CD4-positive, alpha-beta T cell treated with Interleukin-2 at 100 ng/mL for 4 hours (primary cell): ENCODE measurements around the gene TFE3.

ENCODE experiments used
- DNase-seq: peaks from one replicate; pipeline ENCODE4 v3.0.0-alpha.2; 2020; ENCODE audit warnings: low spot score

Gene TFE3

GRCh38 chrX:49043220-49043986 is at the start of gene TFE3:
TFE3 (minus strand) TSS chrX:49043357; CDS start chrX:49043226, 131 bp downstream.
- DNase-seq = peak; percentile 97

DNA sequence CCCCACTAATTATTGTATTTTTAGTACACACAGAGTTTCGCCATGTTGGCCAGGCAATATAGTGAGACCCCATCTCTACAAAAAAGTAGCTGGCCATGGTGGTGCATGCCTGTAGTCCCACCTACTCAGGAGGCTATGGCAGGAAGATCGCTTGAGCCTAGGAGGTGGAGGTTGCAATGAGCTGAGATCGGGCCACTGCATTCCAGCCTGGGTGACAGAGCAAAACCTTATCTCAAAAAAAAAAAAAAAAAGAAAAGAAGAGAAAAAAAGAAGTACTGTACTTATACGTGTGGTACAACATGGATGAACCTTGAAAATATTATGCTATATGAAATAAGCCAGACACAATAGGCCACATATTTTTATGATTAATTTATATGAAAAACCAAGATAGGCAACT is 46.4 kb upstream of the TFE3 start:
- no peak for DNase-seq

- no peak for DNase-seq
Observed at GRCh38 chrX:49082271-49082871, 39.2 kb upstream of the TFE3 start.

GRCh38 chrX:49079489-49080428 is 36.6 kb upstream of the TFE3 start, which contains the start of gene WDR45:
WDR45 (minus strand) TSS chrX:49079887; CDS start chrX:49078095, 1,792 bp downstream.
- DNase-seq = peak; percentile 79

GRCh38 chrX:49077941-49078340 is 34.8 kb upstream of the TFE3 start:
- DNase-seq = no peak

DNA sequence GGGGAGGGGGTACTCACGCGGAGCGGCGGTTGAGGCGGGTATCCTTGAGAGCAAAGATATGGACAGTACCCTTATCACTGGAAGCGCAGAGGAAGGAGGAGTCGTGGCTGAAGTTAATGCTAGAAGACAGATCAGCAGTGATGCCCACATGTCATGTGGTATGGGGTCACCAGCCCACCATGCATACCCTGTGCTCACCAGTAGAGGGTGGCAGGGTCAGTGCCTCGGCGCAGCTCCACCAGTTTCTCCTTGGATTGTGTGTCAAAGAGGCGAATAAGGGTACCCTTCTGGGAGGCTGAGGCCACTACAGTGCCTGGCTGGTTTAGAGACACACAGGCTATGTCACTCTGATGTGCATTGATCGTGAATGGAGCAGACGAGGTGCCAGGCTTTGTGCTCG is 32.2 kb upstream of the TFE3 start:
- DNase-seq = no peak

DNA sequence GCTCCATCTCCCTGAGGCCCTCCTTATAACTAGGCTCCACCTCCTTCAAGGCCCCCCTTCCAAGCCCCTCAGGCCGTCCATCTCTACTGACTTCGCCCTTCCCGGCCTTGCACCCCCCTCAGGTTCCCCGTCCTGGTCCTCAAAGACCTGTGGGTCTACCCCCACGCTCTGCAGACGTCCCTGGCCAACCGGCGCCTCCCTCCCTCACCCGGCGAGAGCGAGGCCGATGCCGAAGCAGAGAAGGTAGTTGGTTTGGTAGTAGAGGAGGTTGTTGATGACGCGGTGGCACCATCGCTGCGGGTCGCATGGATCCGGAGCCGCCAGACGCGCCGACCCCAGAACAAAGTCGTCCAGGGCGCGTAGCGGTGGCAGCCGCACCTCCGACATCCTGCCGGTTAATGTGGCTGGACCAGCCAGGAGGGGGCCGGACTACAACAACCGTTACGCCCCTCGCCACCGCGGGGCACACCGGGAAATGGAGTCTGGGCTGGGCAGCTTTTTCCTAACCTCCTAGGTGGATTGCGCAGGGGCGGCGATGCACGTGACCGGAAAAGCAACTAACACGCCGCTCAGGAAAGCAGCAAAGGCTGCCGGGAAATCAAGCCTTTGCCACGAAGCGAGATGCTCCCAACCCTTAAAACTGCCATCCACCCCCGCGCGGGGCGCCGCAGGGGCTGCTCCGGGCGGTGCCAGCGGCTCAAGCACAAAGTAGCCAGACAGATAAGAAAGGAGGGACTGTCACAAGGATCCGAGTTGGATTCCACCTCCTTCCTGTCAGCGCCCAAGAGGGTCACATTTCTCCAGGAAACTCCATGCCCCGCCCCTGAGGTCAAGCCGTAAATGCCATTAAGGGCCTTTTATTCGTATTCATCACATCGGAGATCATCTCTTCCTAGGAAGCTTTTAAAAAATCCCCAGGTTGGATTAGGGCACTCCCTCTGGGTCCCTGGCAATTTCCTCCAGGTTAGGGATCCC is 30.7 kb upstream of the TFE3 start, which contains the start of gene PRAF2:
Gene PRAF2 (minus strand): TSS at position 402 of the 975 bp plus-strand sequence. CDS start 15 bp downstream, at position 387.
- peak; percentile 92 for DNase-seq

DNA sequence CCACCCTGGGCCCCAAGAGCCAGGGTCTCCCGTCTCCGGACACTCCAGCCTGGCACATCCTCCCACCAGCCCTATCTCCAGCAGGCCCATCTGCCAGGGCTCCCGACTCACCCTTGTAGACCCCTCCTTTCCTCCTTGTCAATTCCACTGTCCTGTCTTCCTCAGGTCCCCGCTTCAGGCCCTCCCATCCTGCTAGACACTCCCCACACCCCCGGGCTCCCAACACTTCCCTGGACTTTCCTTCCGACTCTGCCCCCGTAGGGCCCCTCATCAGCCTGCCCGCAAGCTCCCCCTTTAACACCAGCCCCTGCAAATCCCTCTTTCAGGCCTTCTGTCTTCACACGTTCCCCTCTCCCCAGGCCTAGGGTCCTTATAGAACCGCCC is 29.5 kb upstream of the TFE3 start:
- DNase-seq = no peak

GRCh38 chrX:49071877-49072711 is 28.9 kb upstream of the TFE3 start:
- DNase-seq = no peak

DNA sequence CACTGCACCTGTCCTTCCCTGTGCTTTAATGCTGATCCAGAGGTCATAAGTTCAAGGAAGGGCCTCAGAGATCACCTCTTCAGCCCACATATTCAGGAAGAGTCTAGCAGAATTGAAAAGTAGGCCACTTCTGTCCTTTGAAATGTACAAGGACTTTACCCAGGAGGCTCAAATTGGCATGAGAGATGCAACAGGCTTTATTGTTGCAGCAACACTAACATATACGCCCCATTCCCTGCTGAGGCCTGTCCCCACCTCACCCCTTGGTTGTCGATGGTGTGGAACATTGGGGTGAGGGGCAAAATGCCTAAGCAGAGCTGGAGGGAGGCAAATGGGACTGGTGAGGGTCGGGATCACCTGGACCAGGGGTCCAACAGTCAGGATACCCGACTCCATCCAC is 27.8 kb upstream of the TFE3 start:
- no peak for DNase-seq

- no peak for DNase-seq
Observed at GRCh38 chrX:49069038-49069437, 25.9 kb upstream of the TFE3 start.

- no peak for DNase-seq
Observed at GRCh38 chrX:49067285-49068120, 24.3 kb upstream of the TFE3 start.

GRCh38 chrX:49066690-49067089 is 23.5 kb upstream of the TFE3 start:
- no peak for DNase-seq

DNA sequence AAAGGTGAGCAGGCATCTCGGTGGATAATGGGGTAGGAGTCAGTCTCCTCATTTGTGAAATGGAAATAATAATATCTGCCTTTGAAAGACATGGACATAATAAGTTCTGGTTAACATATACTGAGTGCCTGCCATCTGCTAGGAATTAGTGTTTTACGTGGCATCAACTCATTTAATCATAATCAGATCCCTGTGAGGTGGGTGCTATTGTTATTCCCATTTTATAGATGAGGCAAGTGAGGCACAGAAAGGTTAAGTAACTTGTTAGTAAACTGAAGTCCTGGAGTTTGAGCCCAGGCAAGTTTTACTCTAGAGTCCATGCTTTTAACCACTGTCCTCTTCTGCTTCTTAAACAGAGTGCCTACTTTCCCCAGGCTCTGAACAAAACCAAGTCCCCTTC is 23.1 kb upstream of the TFE3 start:
- DNase-seq = no peak

DNA sequence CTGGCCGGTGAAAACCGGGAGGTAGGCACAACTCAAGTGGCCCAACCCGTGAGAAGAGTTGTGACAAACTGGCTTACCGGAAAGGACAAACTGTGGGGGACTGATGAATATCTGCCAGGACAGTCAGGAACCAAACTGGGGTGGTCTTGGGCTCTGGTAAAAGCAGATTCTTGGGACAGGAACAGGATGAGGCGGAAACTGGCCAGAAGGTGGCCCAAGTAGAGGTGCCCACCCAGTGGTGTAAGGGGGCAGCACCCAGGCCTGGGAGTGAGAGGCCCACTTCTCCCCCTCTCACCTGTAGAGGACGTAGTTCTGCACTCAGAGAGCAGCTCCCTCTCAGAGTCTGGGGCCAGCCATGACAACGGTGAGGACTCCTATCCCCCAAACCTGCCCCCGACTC is 21.6 kb upstream of the TFE3 start:
- DNase-seq = no peak

GRCh38 chrX:49064303-49064702 is 21.1 kb upstream of the TFE3 start:
- DNase-seq = no peak

DNA sequence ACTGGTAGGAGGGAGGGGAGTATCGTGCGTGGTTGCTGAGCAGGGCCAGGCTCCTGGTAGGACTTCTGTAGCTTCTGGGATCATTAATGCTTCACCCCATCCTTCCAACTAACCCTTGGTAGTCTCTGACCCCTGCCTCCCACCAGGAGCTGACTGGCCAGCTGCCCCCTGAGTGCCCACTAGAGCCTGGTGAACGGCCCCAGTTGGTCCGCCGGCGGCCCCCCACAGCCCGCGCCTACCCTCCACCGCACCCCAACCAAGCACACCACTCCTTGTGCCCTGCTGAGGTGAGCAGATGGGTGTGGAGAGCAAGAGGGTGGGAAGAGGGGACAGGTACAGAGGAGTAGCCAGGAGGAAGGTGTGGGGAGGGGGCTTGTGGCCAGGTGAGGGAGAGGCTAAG is 20.6 kb upstream of the TFE3 start:
- no peak for DNase-seq

- DNase-seq = no peak
Observed at GRCh38 chrX:49061916-49062315, 18.8 kb upstream of the TFE3 start.

DNA sequence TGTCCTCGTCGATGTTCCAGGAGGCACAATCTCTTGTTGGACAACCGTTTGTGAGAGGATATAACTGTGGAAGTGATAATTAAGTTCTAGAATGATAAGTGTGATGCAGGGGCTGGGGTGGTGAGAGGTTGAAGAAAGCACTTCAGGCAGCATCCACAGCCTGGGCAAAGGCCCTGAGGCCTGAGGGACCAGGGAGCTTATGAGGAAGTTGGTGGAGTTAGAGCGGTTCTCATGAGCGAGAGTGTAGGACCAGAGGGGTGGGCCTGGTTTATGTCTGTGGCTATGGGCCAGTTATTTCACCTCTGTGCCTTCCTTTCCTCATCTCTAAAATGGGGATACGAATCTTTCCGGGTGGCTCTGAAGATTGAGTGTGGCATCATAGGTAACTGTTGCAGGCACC is 18.3 kb upstream of the TFE3 start:
- no peak for DNase-seq
